K562 (cell line): ENCODE results near the gene TM2D3. TPM values are rescaled to one million over a fixed set of nuclear protein-coding genes. Genes with fewer than 3 reads are reported as not detected.

Experiments
- ATAC-seq: fragments of 200-7000 bp; cut with Tn5 transposase; 3 replicates; pipeline ENCODE4 v1.9.1; 2020; ENCODE audit warnings: moderate library complexity
- BruUV-seq: library from RNA; stranded (reverse); fragments of 400-500 nt; replicated peaks from 2 replicates; lab custom pipeline; 2021; lab: Mats Ljungman, UMichigan
- CTCF ChIA-PET: fragments of 300-600 bp; formaldehyde crosslinking; extraction: SDS; loops from one replicate; lab custom pipeline; 2021; ENCODE audit warnings: low intra/inter-chr PET ratio; lab: Yijun Ruan, JAX
- POLR2A ChIA-PET: fragments of 300-600, 350-650 bp; sonication (Branson Sonifier 250); formaldehyde crosslinking; extraction: SDS; loops from one replicate; lab custom pipeline; 2021; ENCODE audit warnings: antibody characterized with exemption, inconsistent platforms; lab: Yijun Ruan, JAX
- DNase-seq, 4 experiments: peaks; one replicate each; pipeline versions ENCODE4 v3.0.0 to v3.0.0-alpha.2; 2011 to 2018; ENCODE audit warnings: low spot score in 3 of 4, mixed read lengths in 3 of 4; ENCODE audit errors: extremely low read depth in 1 of 4
- FAIRE-seq: peaks from 2 replicates; lab custom pipeline; 2011; peaks lifted over from hg19 to GRCh38; lab: Jason Lieb, UNC
- H2AFZ ChIP-seq: 2 replicates; pipeline ENCODE4 v1.6.0; 2011; ENCODE audit warnings: low read depth, low read length, control low read depth, inconsistent platforms
- H3K27ac ChIP-seq: fragments of 200-600 bp; 3 replicates; pipeline ENCODE4 v1.8.0; 2011; ENCODE audit warnings: low read depth, mild to moderate bottlenecking, control low read depth, inconsistent platforms, low read length, moderate library complexity, mixed read lengths; ENCODE audit errors: extremely low read depth
- H3K27me3 ChIP-seq, 2 experiments: fragments of 300-600 bp in 1 of 2; 2 replicates in 1 of 2; 3 replicates in 1 of 2; pipeline versions ENCODE4 v1.6.0 to v1.8.0; 2011; ENCODE audit warnings: inconsistent platforms in 2 of 2, low read length in 2 of 2, mild to moderate bottlenecking in 1 of 2, mixed read lengths in 1 of 2, moderate library complexity in 1 of 2; ENCODE audit not compliant: control insufficient read depth in 2 of 2, insufficient read depth in 2 of 2
- H3K36me3 ChIP-seq: fragments of 300-600 bp; 3 replicates; pipeline ENCODE4 v1.8.0; 2011; ENCODE audit warnings: mild to moderate bottlenecking, low read length, inconsistent platforms; ENCODE audit not compliant: control insufficient read depth, insufficient read depth
- H3K4me1 ChIP-seq, 2 experiments: fragments of 200-600 bp in 1 of 2; replicated peaks in 1 of 2; 2 replicates in 1 of 2; 3 replicates in 1 of 2; pipeline versions ENCODE4 v1.5.1 to v1.8.0; 2011; ENCODE audit warnings: inconsistent platforms in 2 of 2, low read length in 2 of 2, mild to moderate bottlenecking in 1 of 2, mixed read lengths in 1 of 2, moderate library complexity in 1 of 2; ENCODE audit not compliant: control insufficient read depth in 2 of 2, insufficient read depth in 2 of 2
- H3K4me2 ChIP-seq: 2 replicates; pipeline ENCODE4 v1.6.1; 2011; ENCODE audit warnings: low read length, control low read depth, inconsistent platforms, mixed read lengths; ENCODE audit not compliant: insufficient read depth
- H3K4me3 ChIP-seq: fragments of 200-600 bp; sonication (generic), shearing (Covaris generic); 2 replicates; pipeline ENCODE4 v1.5.1; 2016; ENCODE audit warnings: control low read depth, inconsistent platforms
- H3K79me2 ChIP-seq: fragments of 200-600 bp; 3 replicates; pipeline ENCODE4 v1.8.0; 2011; ENCODE audit warnings: low read length, inconsistent platforms; ENCODE audit not compliant: control insufficient read depth, insufficient read depth
- H3K9ac ChIP-seq, 2 experiments: 2 replicates each; pipeline versions ENCODE4 v1.6.0 to v1.6.1; 2011; ENCODE audit warnings: low read depth in 2 of 2, low read length in 2 of 2, control low read depth in 1 of 2, inconsistent platforms in 1 of 2, mild to moderate bottlenecking in 1 of 2, mixed read lengths in 1 of 2; ENCODE audit not compliant: insufficient read depth in 1 of 2
- H3K9me1 ChIP-seq: one replicate; pipeline ENCODE4 v1.6.0; 2011; ENCODE audit warnings: inconsistent platforms, mild to moderate bottlenecking, low read length, moderate library complexity; ENCODE audit not compliant: control insufficient read depth, insufficient read depth
- H3K9me3 ChIP-seq: replicated peaks from 2 replicates; pipeline ENCODE4 v1.5.1; 2011; ENCODE audit warnings: low read depth, low read length, inconsistent platforms; ENCODE audit not compliant: control insufficient read depth, insufficient read depth
- H4K20me1 ChIP-seq: replicated peaks from 2 replicates; pipeline ENCODE4 v1.6.1; 2011; ENCODE audit warnings: low read length, inconsistent platforms, mixed read lengths; ENCODE audit not compliant: control insufficient read depth, insufficient read depth
- NFIC ChIP-seq: fragments of 450-650 bp; IDR thresholded peaks from 2 replicates; pipeline ENCODE4 v1.6.1; 2017; ENCODE audit warnings: mild to moderate bottlenecking, inconsistent platforms
- POLR2G ChIP-seq: fragments of 200-400 bp; formaldehyde crosslinking; IDR thresholded peaks from 2 replicates; pipeline ENCODE4 v1.6.1; 2017; ENCODE audit warnings: low read depth, mild to moderate bottlenecking, antibody characterized with exemption, low read length, moderate library complexity
- POLR3A ChIP-seq: IDR thresholded peaks from 2 replicates; pipeline ENCODE4 v1.6.1; 2011; ENCODE audit warnings: borderline replicate concordance, mild to moderate bottlenecking, moderate library complexity; ENCODE audit not compliant: insufficient read length, insufficient read depth; ENCODE audit errors: extremely low read depth
- SMARCA5 ChIP-seq: fragments of 450-650 bp; IDR thresholded peaks from 2 replicates; pipeline ENCODE4 v1.6.1; 2016
- YBX1 ChIP-seq: fragments of 450-650 bp; IDR thresholded peaks from 2 replicates; pipeline ENCODE4 v1.7.1; 2016; ENCODE audit warnings: mild to moderate bottlenecking
- ZBTB1 ChIP-seq: sonication (generic); formaldehyde crosslinking; IDR thresholded peaks from 2 replicates; pipeline ENCODE4 v1.8.1; 2023; ENCODE audit warnings: missing genetic modification reagents, low read depth, mild to moderate bottlenecking, borderline replicate concordance
- ZBTB11 ChIP-seq, 3 experiments: fragments of 200-800 bp in 1 of 3; fragments of 250-450 bp in 1 of 3; fragments of 450-650 bp in 1 of 3; sonication (Bioruptor Pico) in 1 of 3; sonication (Bioruptor generic) in 1 of 3; formaldehyde crosslinking in 1 of 3; IDR thresholded peaks; 2 replicates each; pipeline versions ENCODE4 v1.6.1 to v1.8.0; 2016 to 2022; ENCODE audit warnings: mild to moderate bottlenecking in 2 of 3, missing genetic modification characterization in 2 of 3, missing compliant biosample characterization in 1 of 3, moderate library complexity in 1 of 3
- ZNF280A ChIP-seq: fragments of 450-650 bp; IDR thresholded peaks from 2 replicates; pipeline ENCODE4 v1.6.1; 2018; ENCODE audit warnings: mild to moderate bottlenecking, low read depth; ENCODE audit not compliant: partially characterized antibody
- WGBS: fragments of 100-300 bp; shearing (Covaris generic); methylation state at CpG from one replicate; pipeline ENCODE4 v1.1.6; 2016; ENCODE audit warnings: low coverage, mixed read lengths; ENCODE audit not compliant: insufficient coverage; ENCODE audit errors: missing lambda C conversion rate; 5-methylcytosine and 5-hydroxymethylcytosine counted together
- in situ Hi-C: fragments of 300-500 bp; cut with MboI; formaldehyde crosslinking; loops from 4 replicates; pipeline ENCODE4 v1.15.0; 2018; ENCODE audit warnings: inconsistent platforms, mixed read lengths
- intact Hi-C: fragments of 100-400 bp; cut with micrococcal nuclease; formaldehyde crosslinking; loops from 2 replicates; pipeline ENCODE4 v1.14.2; 2022
- polyA plus RNA-seq, 8 experiments: library from polyadenylated mRNA; depleted of rRNA in 4 of 8; stranded (reverse) in 5 of 8; unstranded in 3 of 8; fragments of >200 nt; fragmentation: Nextera tagmentation in 2 of 8; fragmentation: Illumina TruSeq in 1 of 8; extraction: Ambion mirVana in 2 of 8; extraction: Trizol in 1 of 8; gene quantifications; 2 replicates each; pipeline versions ENCODE4 v1.2.1 to v1.2.3, GENCODE V29; 2011 to 2014; ENCODE audit warnings: inconsistent platforms in 1 of 8, missing spikeins in 1 of 8
- total RNA-seq, 7 experiments: library from RNA; depleted of rRNA in 6 of 7; stranded (reverse); fragments of >200 nt in 6 of 7; fragmentation: Illumina TruSeq in 2 of 7; extraction: Trizol in 2 of 7; gene quantifications; 2 replicates each; pipeline versions ENCODE4 v1.2.1 to v1.2.3, GENCODE V29; 2011 to 2021; ENCODE audit warnings: low replicate concordance in 1 of 7

The TM2D3 gene
- total and polyA plus RNA-seq, 9 of the 15 experiments (the other 6 are each of a cell fraction or from before 2014, with no cell fraction given) = 16.5 to 67.9 (median 31.3) TPM

- no peaks in the 10 kb centered on the region for H3K9me3 ChIP-seq
- H3K79me2 ChIP-seq = no peaks in the 10 kb centered on the region
These were observed 54.7 kb downstream of the TM2D3 start for GRCh38 chr15:101597360-101597928.

More at GRCh38 chr15:101597360-101597928, 54.7 kb downstream of the TM2D3 start:
- no peaks in the 10 kb centered on the region for H3K9me1 ChIP-seq
- H2AFZ ChIP-seq = no peak overlapping the region
- H3K27ac ChIP-seq = no peak overlapping the region
- no peak overlapping the region for H3K9ac ChIP-seq
- H3K4me2 ChIP-seq = no peak overlapping the region
- ChIA-PET CTCF (no interaction called here), POLR2A (interaction anchor here (0.7 kb wide), 1 partner anchor 24 kb away, joined by 3 read pairs; no protein-coding TSS in a partner anchor)
- no TSS peak for BruUV-seq
- DNase-seq = no peak
- WGBS = 2% methylated on average over 6 of the region's 6 CpGs
- no peak for FAIRE-seq
- no peaks in the 10 kb centered on the region for H4K20me1 ChIP-seq
- no peaks in the 10 kb centered on the region for H3K36me3 ChIP-seq
- ATAC-seq = peak; percentile 47; the same call in 1 of the 3 replicates
- no peak for TF ChIP-seq ZBTB11 (CRISPR knock-in tag; IDR thresholded peaks at IDR 0.05)
- TF ChIP-seq SMARCA5 = no peak
- no peak for TF ChIP-seq YBX1
- no peak for TF ChIP-seq ZBTB1 (CRISPR knock-in tag)
- no peak for TF ChIP-seq POLR2G
- TF ChIP-seq ZNF280A = no peak
- no peak for TF ChIP-seq POLR3A
- TF ChIP-seq NFIC = peak; percentile 77
- no peaks in the 10 kb centered on the region for H3K4me1 ChIP-seq
- H3K4me3 ChIP-seq = no peak overlapping the region
- peaks cover 5 to 7% of the 10 kb centered on the region in 2 experiments for H3K27me3 ChIP-seq
- intact Hi-C loops (no loop called here), in situ Hi-C loops (no loop called here)
